ENCODE data around the gene ARHGAP19. TPM values are rescaled to one million over a fixed set of nuclear protein-coding genes. Genes with fewer than 3 reads are reported as not detected.

ARHGAP19 gene
- total and polyA plus RNA-seq, 2 experiments from 2014 or later = 2.7 to 8.7 TPM

DNA sequence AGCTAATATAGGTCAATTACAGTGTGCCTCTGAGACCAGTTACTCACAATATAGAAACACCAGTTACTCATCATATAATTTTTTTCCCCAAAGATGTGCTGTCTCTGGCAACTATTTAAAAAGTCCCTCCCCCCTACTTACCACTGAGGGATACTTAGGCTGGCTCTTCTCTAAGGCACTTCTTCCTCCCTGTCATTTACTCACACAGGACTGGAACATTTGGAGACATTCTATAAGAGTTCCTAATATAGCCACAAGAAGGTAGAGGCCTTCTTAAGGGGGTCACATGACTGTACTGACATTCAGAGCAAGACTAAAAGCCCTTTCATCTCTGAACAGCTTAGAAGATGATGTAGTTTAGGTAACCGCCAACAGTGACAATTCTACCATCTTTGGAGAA lies 62.3 kb downstream of the ARHGAP19 start:
- DNase-seq (ENCODE audit: low spot score) = no peak
- H3K4me1 ChIP-seq (ENCODE audit: insufficient read depth) = no peaks in the 10 kb centered on the region

DNA sequence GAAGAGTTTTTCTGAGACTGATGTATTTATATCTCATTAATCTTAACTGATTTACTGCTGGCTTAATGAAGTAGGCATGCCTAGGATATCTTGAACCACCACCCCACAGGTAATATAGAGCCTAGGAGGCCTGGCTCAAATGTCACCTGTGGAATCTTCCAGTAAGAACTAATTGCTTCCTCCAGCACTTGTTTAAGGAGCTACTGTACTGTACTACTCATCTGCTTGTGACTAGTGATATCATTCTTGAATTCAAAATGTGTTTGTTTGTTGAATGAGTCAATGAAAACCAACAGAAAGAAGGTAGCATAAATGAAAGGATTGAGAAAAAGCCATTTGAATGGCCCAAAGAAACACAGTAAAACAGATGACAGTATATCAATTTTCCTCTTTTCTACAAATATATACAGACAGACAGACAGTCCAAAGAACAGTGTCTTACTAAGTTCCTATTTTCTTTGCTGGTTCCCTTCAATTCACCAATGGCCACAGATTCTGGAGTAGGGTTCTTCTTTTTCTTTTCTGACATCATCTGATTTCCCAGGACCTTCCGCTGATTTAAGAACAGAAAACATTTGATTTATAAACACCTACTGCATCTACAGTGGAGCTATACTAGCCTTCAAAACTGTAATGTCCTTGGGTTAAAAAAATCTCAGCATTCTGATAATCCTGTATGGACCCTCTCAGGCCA lies 63.0 kb downstream of the ARHGAP19 start:
- no peaks in the 10 kb centered on the region for H4K20me1 ChIP-seq (ENCODE audit: insufficient read depth, poor library complexity, severe bottlenecking)
- TF ChIP-seq, protein P1, sequence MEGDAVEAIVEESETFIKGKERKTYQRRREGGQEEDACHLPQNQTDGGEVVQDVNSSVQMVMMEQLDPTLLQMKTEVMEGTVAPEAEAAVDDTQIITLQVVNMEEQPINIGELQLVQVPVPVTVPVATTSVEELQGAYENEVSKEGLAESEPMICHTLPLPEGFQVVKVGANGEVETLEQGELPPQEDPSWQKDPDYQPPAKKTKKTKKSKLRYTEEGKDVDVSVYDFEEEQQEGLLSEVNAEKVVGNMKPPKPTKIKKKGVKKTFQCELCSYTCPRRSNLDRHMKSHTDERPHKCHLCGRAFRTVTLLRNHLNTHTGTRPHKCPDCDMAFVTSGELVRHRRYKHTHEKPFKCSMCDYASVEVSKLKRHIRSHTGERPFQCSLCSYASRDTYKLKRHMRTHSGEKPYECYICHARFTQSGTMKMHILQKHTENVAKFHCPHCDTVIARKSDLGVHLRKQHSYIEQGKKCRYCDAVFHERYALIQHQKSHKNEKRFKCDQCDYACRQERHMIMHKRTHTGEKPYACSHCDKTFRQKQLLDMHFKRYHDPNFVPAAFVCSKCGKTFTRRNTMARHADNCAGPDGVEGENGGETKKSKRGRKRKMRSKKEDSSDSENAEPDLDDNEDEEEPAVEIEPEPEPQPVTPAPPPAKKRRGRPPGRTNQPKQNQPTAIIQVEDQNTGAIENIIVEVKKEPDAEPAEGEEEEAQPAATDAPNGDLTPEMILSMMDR (IDR thresholded peaks at IDR 0.05; ENCODE audit: poor library complexity) = no peak
- no peak overlapping the region for H2AFZ ChIP-seq
- no peak overlapping the region for H3K4me3 ChIP-seq
- no peak for DNase-seq (ENCODE audit: low spot score)
- H3K79me2 ChIP-seq = no peaks in the 10 kb centered on the region
- H3K9me2 ChIP-seq (replicated peaks; ENCODE audit: insufficient read depth) = no peaks in the 10 kb centered on the region
- H3K4me1 ChIP-seq (ENCODE audit: insufficient read depth) = no peaks in the 10 kb centered on the region
- H3K4me2 ChIP-seq = no peak overlapping the region
- no peaks in the 10 kb centered on the region for H3K27me3 ChIP-seq
- H3K36me3 ChIP-seq (replicated peaks; ENCODE audit: insufficient read depth, low read depth) = no peaks in the 10 kb centered on the region
- 97% methylated on average over 1 of the region's 1 CpG for WGBS (ENCODE audit: low lambda C conversion rate, missing lambda C conversion rate)
- H3K27ac ChIP-seq = no peak overlapping the region
- no peaks in the 10 kb centered on the region for H3K9me3 ChIP-seq (ENCODE audit: low read depth)

More for the DNA sequence above, 62.3 kb downstream of the ARHGAP19 start:
- H3K9me2 ChIP-seq (replicated peaks; ENCODE audit: insufficient read depth) = no peaks in the 10 kb centered on the region
- H3K4me2 ChIP-seq = no peak overlapping the region
- WGBS (ENCODE audit: low lambda C conversion rate, missing lambda C conversion rate) = 89% methylated on average over 1 of the region's 1 CpG
- no peaks in the 10 kb centered on the region for H3K79me2 ChIP-seq
- no peak overlapping the region for H3K4me3 ChIP-seq
- H3K27me3 ChIP-seq = no peaks in the 10 kb centered on the region
- no peaks in the 10 kb centered on the region for H3K9me3 ChIP-seq (ENCODE audit: low read depth)
- H3K36me3 ChIP-seq (replicated peaks; ENCODE audit: insufficient read depth, low read depth) = no peaks in the 10 kb centered on the region
- no peak overlapping the region for H2AFZ ChIP-seq
- TF ChIP-seq EZH2 (IDR thresholded peaks at IDR 0.05; ENCODE audit: borderline replicate concordance) = no peak
- TF ChIP-seq, protein P1 (IDR thresholded peaks at IDR 0.05; ENCODE audit: poor library complexity) = no peak
- no peak for TF ChIP-seq EZH2phosphoT487 (IDR thresholded peaks at IDR 0.05; ENCODE audit: low read depth, severe bottlenecking, unreplicated experiment)
- H4K20me1 ChIP-seq (ENCODE audit: insufficient read depth, poor library complexity, severe bottlenecking) = no peaks in the 10 kb centered on the region
- no peak overlapping the region for H3K27ac ChIP-seq

DNA sequence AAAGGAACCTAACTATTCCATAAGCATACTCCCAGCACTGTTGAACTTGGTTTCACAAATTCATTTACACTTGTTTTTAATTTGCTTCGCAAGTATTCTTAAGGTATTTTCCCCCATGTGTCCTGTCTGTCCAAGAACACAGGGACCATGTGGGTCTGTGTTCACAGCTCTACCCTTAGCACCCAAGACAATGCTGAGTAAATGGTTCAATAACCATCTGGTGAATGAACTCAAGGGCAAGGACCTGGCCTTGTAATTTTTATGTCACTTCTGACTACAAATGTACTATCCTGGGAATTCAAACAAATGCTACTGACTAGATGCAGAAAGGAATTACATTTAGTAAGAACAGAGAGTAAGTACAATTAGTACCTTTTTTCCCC lies 63.7 kb downstream of the ARHGAP19 start:
- no peak for TF ChIP-seq EZH2 (IDR thresholded peaks at IDR 0.05; ENCODE audit: borderline replicate concordance)
- TF ChIP-seq, protein P1 (IDR thresholded peaks at IDR 0.05; ENCODE audit: poor library complexity) = no peak
- TF ChIP-seq EZH2phosphoT487 (IDR thresholded peaks at IDR 0.05; ENCODE audit: low read depth, severe bottlenecking, unreplicated experiment) = no peak
- Histone ChIP-seq H3K36me3 (replicated peaks; ENCODE audit: insufficient read depth, low read depth) (no peaks in the 10 kb centered on the region), H3K9me2 (replicated peaks; ENCODE audit: insufficient read depth) (no peaks in the 10 kb centered on the region), H3K4me1 (ENCODE audit: insufficient read depth) (no peaks in the 10 kb centered on the region), H3K4me3 (no peak overlapping the region), H3K4me2 (no peak overlapping the region), H3K27ac (no peak overlapping the region), H3K9me3 (ENCODE audit: low read depth) (no peaks in the 10 kb centered on the region), H3K79me2 (no peaks in the 10 kb centered on the region), H2AFZ (no peak overlapping the region), H3K27me3 (no peaks in the 10 kb centered on the region), H4K20me1 (ENCODE audit: insufficient read depth, poor library complexity, severe bottlenecking) (no peaks in the 10 kb centered on the region)
- 95% methylated on average over 1 of the region's 1 CpG for WGBS (ENCODE audit: low lambda C conversion rate, missing lambda C conversion rate)
- DNase-seq (ENCODE audit: low spot score) = no peak
